B cell (primary cell): ENCODE measurements around the gene TRAM2. TPM values are rescaled to one million over a fixed set of nuclear protein-coding genes. Genes with fewer than 3 reads are reported as not detected.

Experiments used
- ATAC-seq: fragments of 200-7000 bp; cut with Tn5 transposase; one replicate; pipeline ENCODE4 v1.10.0; 2021; ENCODE audit warnings: low read depth, mild to moderate bottlenecking, moderate number of reproducible peaks, moderate library complexity
- CTCF ChIA-PET: fragments of 350-600 bp; sonication (Branson Sonifier 250); formaldehyde crosslinking; loops from one replicate; lab custom pipeline; 2021; ENCODE audit warnings: antibody characterized with exemption, inconsistent platforms; lab: Charles Lee
- POLR2A ChIA-PET: fragments of 350-600 bp; sonication (Branson Sonifier 250); formaldehyde crosslinking; loops from one replicate; lab custom pipeline; 2021; ENCODE audit warnings: antibody characterized with exemption; lab: Charles Lee
- DNase-seq: peaks from one replicate; pipeline ENCODE4 v3.0.0; 2013
- H2AFZ ChIP-seq: 2 replicates; pipeline ENCODE4 v1.6.1; 2012; ENCODE audit warnings: mild to moderate bottlenecking, low read depth, low read length; ENCODE audit not compliant: insufficient read depth, poor library complexity, severe bottlenecking
- H3K27ac ChIP-seq, 2 donors: 1 replicate in 1 of 2; 2 replicates in 1 of 2; pipeline ENCODE4 v1.5.1; 2012 to 2013; ENCODE audit warnings: low read length in 2 of 2, mild to moderate bottlenecking in 2 of 2, moderate library complexity in 1 of 2
- H3K27me3 ChIP-seq, 4 experiments: fragments of 200-600 bp in 1 of 4; sonication (generic) in 1 of 4; replicated peaks in 1 of 4; 1 replicate in 2 of 4; 2 replicates in 2 of 4; pipeline versions ENCODE4 v1.6.1 to v1.7.0; 2013 to 2016; ENCODE audit warnings: low read length in 3 of 4, mild to moderate bottlenecking in 2 of 4, mixed read lengths in 1 of 4, moderate library complexity in 1 of 4; ENCODE audit not compliant: insufficient read depth in 4 of 4, control insufficient read depth in 3 of 4; ENCODE audit errors: control extremely low read depth in 1 of 4
- H3K36me3 ChIP-seq, 2 experiments: replicated peaks in 1 of 2; 1 replicate in 1 of 2; 2 replicates in 1 of 2; pipeline versions ENCODE4 v1.6.1 to v1.7.1; 2013; ENCODE audit warnings: low read length in 1 of 2; ENCODE audit not compliant: insufficient read depth in 2 of 2, control insufficient read depth in 1 of 2; ENCODE audit errors: control extremely low read depth in 1 of 2, extremely low read depth in 1 of 2
- H3K4me1 ChIP-seq, 2 donors: fragments of 200-600 bp in 1 of 2; sonication (generic) in 1 of 2; 1 replicate in 1 of 2; 2 replicates in 1 of 2; pipeline versions ENCODE4 v1.5.1 to v1.6.1; 2013 to 2017; ENCODE audit warnings: low read length in 2 of 2; ENCODE audit not compliant: control insufficient read depth in 2 of 2, insufficient read depth in 2 of 2
- H3K4me2 ChIP-seq: replicated peaks from 2 replicates; pipeline ENCODE3; 2012; ENCODE audit warnings: mild to moderate bottlenecking, low read depth, low read length; ENCODE audit not compliant: poor library complexity, severe bottlenecking
- H3K4me3 ChIP-seq, 5 experiments: fragments of 200-600 bp in 1 of 5; sonication (generic) in 1 of 5; 1 replicate in 3 of 5; 2 replicates in 2 of 5; pipeline versions ENCODE4 v1.5.1 to v1.7.0; 2011 to 2016; ENCODE audit warnings: low read length in 4 of 5, mild to moderate bottlenecking in 4 of 5, low read depth in 2 of 5, control low read depth in 1 of 5, moderate library complexity in 1 of 5; ENCODE audit not compliant: insufficient read depth in 1 of 5; ENCODE audit errors: control extremely low read depth in 1 of 5, extremely low read depth in 1 of 5
- H3K79me2 ChIP-seq: fragments of 200-600 bp; sonication (generic); one replicate; pipeline ENCODE4 v1.6.0; 2016; ENCODE audit warnings: low read length; ENCODE audit not compliant: control insufficient read depth, insufficient read depth
- H3K9ac ChIP-seq: fragments of 200-600 bp; sonication (generic); 2 replicates; pipeline ENCODE4 v1.6.1; 2017; ENCODE audit warnings: mild to moderate bottlenecking, low read length, moderate library complexity
- H3K9me3 ChIP-seq, 3 donors: one replicate each; pipeline versions ENCODE4 v1.6.1 to v1.7.1; 2013; ENCODE audit warnings: low read length in 2 of 3; ENCODE audit not compliant: control insufficient read depth in 2 of 3, insufficient read depth in 1 of 3; ENCODE audit errors: control extremely low read depth in 1 of 3
- H4K20me1 ChIP-seq: 2 replicates; pipeline ENCODE4 v1.6.0; 2012; ENCODE audit warnings: mild to moderate bottlenecking, low read length; ENCODE audit not compliant: insufficient read depth, control insufficient read depth, poor library complexity, severe bottlenecking
- H3K27ac Mint-ChIP-seq: one replicate; pipeline ENCODE4 v1.8.0; 2021; ENCODE audit warnings: mixed read lengths
- H3K27me3 Mint-ChIP-seq: one replicate; pipeline ENCODE4 v1.8.0; 2021; ENCODE audit warnings: mixed read lengths
- H3K4me1 Mint-ChIP-seq: one replicate; pipeline ENCODE4 v1.8.0; 2021; ENCODE audit warnings: mixed read lengths
- H3K4me3 Mint-ChIP-seq: one replicate; pipeline ENCODE4 v1.8.0; 2021; ENCODE audit warnings: mixed read lengths
- H3K9me3 Mint-ChIP-seq: one replicate; pipeline ENCODE4 v1.8.0; 2022; ENCODE audit warnings: mixed read lengths; ENCODE audit not compliant: insufficient read depth
- EZH2 ChIP-seq: IDR thresholded peaks from 2 replicates; pipeline ENCODE4 v1.6.1; 2012; ENCODE audit warnings: borderline replicate concordance, low read depth, mild to moderate bottlenecking, moderate library complexity, low read length; ENCODE audit not compliant: insufficient read depth, poor library complexity, severe bottlenecking
- WGBS: methylation state at CpG from one replicate; pipeline ENCODE4 v1.1.5; 2013; ENCODE audit warnings: missing lambda C conversion rate; ENCODE audit not compliant: insufficient coverage; 5-methylcytosine and 5-hydroxymethylcytosine counted together
- intact Hi-C: fragments of 100-400 bp; cut with micrococcal nuclease; formaldehyde crosslinking; loops from one replicate; pipeline ENCODE4 v1.10.0; 2022
- polyA plus RNA-seq: library from polyadenylated mRNA; depleted of rRNA; stranded (reverse); fragments of >200 nt; gene quantifications from 2 replicates; pipeline ENCODE4 v1.2.3, GENCODE V29; 2012
- total RNA-seq, 2 donors: library from RNA; stranded (reverse); fragments of 120-200 nt in 1 of 2; gene quantifications; 1 replicate in 1 of 2; 2 replicates in 1 of 2; pipeline versions ENCODE4 v1.2.3 to v1.2.4, GENCODE V29; 2013 to 2022
- TF ChIP-seq, protein P1 (sequence below): fragments of 200-600 bp; IDR thresholded peaks from one replicate; pipeline ENCODE4 v1.8.0; 2022; ENCODE audit warnings: antibody characterized with exemption, mild to moderate bottlenecking

TRAM2 gene
- total and polyA plus RNA-seq, 2 donors (not counting 1 experiment from before 2014, with no cell fraction given): 9.0 to 13.3 TPM

DNA sequence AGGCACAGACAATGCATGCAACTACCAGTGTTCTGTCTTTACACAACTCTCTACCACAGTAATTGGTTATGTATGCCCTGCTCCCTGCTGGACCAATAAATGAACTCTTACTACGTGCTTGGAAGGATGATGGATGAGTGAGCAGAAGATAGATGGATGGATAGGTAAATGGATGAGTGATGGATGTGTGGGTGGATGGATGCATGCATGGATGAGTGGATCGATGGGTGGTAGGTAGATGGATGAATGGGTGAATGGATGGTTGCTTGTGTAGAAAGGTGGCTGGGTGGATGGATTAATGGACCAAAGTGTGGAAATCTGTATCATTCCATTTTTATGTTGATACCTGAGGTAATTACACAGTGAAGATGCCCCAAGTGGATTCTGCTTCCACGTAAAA lies 10.1 kb upstream of the TRAM2 start:
- Histone ChIP-seq H3K9me3 (no peaks in the 10 kb centered on the region), H3K27ac (no peak overlapping the region), H3K79me2 (no peaks in the 10 kb centered on the region), H4K20me1 (no peaks in the 10 kb centered on the region), H3K36me3 (no peaks in the 10 kb centered on the region), H3K4me1 (no peaks in the 10 kb centered on the region), H3K9ac (no peak overlapping the region), H3K4me3 (no peak overlapping the region), H3K4me2 (no peak overlapping the region), H2AFZ (no peak overlapping the region), H3K27me3 (no peaks in the 10 kb centered on the region)
- no peaks in the 10 kb centered on the region for H3K4me1 Mint-ChIP-seq
- WGBS: 88% methylated on average over 3 of the region's 3 CpGs
- ATAC-seq (no peak), DNase-seq (no peak)
- no peaks in the 10 kb centered on the region for H3K9me3 Mint-ChIP-seq
- POLR2A ChIA-PET: no interaction called here
- H3K27ac Mint-ChIP-seq: no peak overlapping the region
- intact Hi-C loops: no loop called here
- CTCF ChIA-PET: no interaction called here
- no peak overlapping the region for H3K4me3 Mint-ChIP-seq
- no peaks in the 10 kb centered on the region for H3K27me3 Mint-ChIP-seq
- no peak for TF ChIP-seq EZH2
- TF ChIP-seq, protein P1, sequence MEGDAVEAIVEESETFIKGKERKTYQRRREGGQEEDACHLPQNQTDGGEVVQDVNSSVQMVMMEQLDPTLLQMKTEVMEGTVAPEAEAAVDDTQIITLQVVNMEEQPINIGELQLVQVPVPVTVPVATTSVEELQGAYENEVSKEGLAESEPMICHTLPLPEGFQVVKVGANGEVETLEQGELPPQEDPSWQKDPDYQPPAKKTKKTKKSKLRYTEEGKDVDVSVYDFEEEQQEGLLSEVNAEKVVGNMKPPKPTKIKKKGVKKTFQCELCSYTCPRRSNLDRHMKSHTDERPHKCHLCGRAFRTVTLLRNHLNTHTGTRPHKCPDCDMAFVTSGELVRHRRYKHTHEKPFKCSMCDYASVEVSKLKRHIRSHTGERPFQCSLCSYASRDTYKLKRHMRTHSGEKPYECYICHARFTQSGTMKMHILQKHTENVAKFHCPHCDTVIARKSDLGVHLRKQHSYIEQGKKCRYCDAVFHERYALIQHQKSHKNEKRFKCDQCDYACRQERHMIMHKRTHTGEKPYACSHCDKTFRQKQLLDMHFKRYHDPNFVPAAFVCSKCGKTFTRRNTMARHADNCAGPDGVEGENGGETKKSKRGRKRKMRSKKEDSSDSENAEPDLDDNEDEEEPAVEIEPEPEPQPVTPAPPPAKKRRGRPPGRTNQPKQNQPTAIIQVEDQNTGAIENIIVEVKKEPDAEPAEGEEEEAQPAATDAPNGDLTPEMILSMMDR: no peak

DNA sequence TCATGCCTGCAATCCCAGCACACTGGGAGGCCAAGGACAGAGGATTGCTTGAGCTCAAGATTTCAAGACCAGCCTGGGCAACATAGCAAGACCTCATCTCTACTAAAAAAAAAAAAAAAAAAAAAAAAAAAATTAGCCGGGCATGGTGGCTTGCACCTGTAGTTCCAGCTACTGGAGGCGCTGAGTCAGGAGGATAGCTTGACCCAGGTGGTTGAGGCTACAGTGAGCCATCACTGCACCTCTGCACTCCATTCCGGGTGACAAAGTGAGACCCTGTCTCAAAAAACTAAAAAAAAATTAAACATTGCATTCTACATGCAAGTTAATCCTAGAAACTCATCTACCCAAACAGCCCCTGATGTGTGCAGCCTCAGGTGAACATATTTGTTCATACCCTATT lies 7.3 kb upstream of the TRAM2 start:
- Histone ChIP-seq H2AFZ (no peak overlapping the region), H3K4me2 (no peak overlapping the region), H3K9ac (no peak overlapping the region), H3K27ac (no peak overlapping the region), H3K9me3 (no peaks in the 10 kb centered on the region), H3K79me2 (no peaks in the 10 kb centered on the region), H3K36me3 (no peaks in the 10 kb centered on the region), H3K27me3 (no peaks in the 10 kb centered on the region), H3K4me3 (no peak overlapping the region), H4K20me1 (no peaks in the 10 kb centered on the region), H3K4me1 (no peaks in the 10 kb centered on the region)
- POLR2A ChIA-PET: interaction anchor here (0.7 kb wide), 1 partner anchor 15 kb away, joined by 3 read pairs; no protein-coding TSS in a partner anchor
- 100% methylated on average over 1 of the region's 3 CpGs for WGBS
- ATAC-seq (no peak), DNase-seq (no peak)
- H3K27ac Mint-ChIP-seq: no peak overlapping the region
- H3K9me3 Mint-ChIP-seq: no peaks in the 10 kb centered on the region
- no peak overlapping the region for H3K4me3 Mint-ChIP-seq
- intact Hi-C loops: no loop called here
- H3K27me3 Mint-ChIP-seq: no peaks in the 10 kb centered on the region
- no peaks in the 10 kb centered on the region for H3K4me1 Mint-ChIP-seq
- CTCF ChIA-PET: interaction anchor here (1.0 to 1.1 kb wide), 2 partner anchors 12 to 67 kb away, joined by 3 to 5 read pairs; no protein-coding TSS in a partner anchor
- TF ChIP-seq, protein P1: no peak
- TF ChIP-seq EZH2: no peak
